OCI-M2 (cell line): ENCODE data around the gene COL4A1.

Experiments used
- DNase-seq: peaks from one replicate; lab custom pipeline; 2025; ENCODE audit not compliant: unreplicated experiment; lab: John Stamatoyannopoulos, UW

The COL4A1 gene

GRCh38 chr13:110294622-110295021, 12.3 kb downstream of the COL4A1 start:
- DNase-seq: no peak

- DNase-seq: no peak
Observed at GRCh38 chr13:110294146-110294545, 12.8 kb downstream of the COL4A1 start.

- no peak for DNase-seq
Observed at GRCh38 chr13:110293649-110294048, 13.3 kb downstream of the COL4A1 start.

- DNase-seq: no peak
Observed at GRCh38 chr13:110293037-110293436, 13.9 kb downstream of the COL4A1 start.

GRCh38 chr13:110291286-110291685, 15.7 kb downstream of the COL4A1 start:
- no peak for DNase-seq

GRCh38 chr13:110290826-110291225, 16.1 kb downstream of the COL4A1 start:
- no peak for DNase-seq

- no peak for DNase-seq
Observed at GRCh38 chr13:110290153-110290552, 16.8 kb downstream of the COL4A1 start.

GRCh38 chr13:110289661-110290060, 17.3 kb downstream of the COL4A1 start:
- no peak for DNase-seq

GRCh38 chr13:110289174-110289573, 17.8 kb downstream of the COL4A1 start:
- DNase-seq: no peak

- no peak for DNase-seq
Observed at GRCh38 chr13:110286833-110287819, 19.8 kb downstream of the COL4A1 start.

GRCh38 chr13:110285991-110286832, 20.7 kb downstream of the COL4A1 start:
- no peak for DNase-seq

GRCh38 chr13:110284779-110285484, 22.0 kb downstream of the COL4A1 start:
- DNase-seq: no peak

- DNase-seq: no peak
Observed at GRCh38 chr13:110283736-110284517, 23.0 kb downstream of the COL4A1 start.

- no peak for DNase-seq
Observed at GRCh38 chr13:110282316-110282841, 24.6 kb downstream of the COL4A1 start.

- DNase-seq: no peak
Observed at GRCh38 chr13:110281736-110282135, 25.2 kb downstream of the COL4A1 start.

- DNase-seq: no peak
Observed at GRCh38 chr13:110280985-110281688, 25.8 kb downstream of the COL4A1 start.

- no peak for DNase-seq
Observed at GRCh38 chr13:110280231-110280813, 26.6 kb downstream of the COL4A1 start.

GRCh38 chr13:110279684-110280083, 27.3 kb downstream of the COL4A1 start:
- no peak for DNase-seq

- no peak for DNase-seq
Observed at GRCh38 chr13:110278859-110279258, 28.1 kb downstream of the COL4A1 start.
